ENCODE measurements around the gene CCDC127.
"Not testable (repeated sequence)": the region's sequence is repeated elsewhere in the genome, so short reads cannot be mapped to it uniquely, and the experiment has no call there.

The CCDC127 gene

DNA sequence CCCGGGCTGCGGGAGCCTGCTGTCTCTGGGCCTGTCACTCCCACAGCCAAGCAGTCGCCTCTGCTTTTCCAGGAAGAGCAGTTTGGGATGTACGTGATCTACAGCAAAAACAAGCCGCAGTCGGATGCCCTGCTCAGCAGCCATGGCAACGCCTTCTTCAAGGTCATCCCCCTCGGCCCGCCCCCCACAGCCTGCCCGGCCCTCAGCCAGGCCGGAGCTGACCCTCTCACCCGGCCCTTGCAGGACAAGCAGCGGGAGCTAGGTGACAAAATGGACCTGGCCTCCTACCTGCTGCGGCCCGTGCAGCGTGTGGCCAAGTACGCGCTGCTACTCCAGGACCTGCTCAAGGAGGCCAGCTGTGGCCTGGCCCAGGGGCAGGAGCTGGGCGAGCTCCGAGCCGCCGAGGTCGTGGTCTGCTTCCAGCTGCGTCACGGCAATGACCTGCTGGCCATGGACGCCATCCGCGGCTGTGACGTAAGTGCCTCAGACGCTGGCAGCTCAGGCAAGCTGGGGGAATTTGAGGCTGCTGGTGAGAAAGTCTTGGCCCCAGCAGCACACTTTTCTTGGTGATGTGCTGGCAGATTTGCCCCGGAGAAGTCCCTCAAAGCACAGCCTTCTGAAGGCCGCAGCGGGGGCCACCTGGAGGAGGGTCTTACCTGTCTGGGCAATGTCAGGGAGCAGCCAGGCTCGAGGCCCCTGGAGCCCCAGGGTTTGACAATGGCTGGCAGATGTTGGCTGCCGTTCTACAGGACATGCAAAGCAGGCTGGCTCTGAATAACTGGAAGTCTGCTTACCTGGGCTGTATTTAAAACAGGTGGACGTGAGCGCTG is 46.8 kb downstream of the CCDC127 start:
- DNase-seq: no peak

DNA sequence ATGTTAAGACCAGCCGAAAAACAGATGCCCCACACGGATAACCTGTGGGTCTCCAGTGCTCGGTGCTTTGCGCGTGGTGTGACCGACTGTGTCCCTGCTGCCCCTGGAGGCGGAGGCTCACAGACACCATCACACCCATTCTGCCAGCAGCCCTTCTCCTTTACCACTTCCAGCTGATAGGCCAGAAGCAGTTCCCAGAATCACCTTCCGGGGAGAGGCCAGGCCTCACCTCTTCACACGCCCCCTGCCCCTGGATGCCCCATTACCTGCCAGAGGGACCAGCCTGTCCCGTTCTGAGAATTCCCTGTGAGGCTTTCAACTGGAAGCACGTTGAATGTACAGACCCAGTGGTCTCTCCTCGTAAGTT is 48.2 kb downstream of the CCDC127 start:
- no peak for DNase-seq

DNA sequence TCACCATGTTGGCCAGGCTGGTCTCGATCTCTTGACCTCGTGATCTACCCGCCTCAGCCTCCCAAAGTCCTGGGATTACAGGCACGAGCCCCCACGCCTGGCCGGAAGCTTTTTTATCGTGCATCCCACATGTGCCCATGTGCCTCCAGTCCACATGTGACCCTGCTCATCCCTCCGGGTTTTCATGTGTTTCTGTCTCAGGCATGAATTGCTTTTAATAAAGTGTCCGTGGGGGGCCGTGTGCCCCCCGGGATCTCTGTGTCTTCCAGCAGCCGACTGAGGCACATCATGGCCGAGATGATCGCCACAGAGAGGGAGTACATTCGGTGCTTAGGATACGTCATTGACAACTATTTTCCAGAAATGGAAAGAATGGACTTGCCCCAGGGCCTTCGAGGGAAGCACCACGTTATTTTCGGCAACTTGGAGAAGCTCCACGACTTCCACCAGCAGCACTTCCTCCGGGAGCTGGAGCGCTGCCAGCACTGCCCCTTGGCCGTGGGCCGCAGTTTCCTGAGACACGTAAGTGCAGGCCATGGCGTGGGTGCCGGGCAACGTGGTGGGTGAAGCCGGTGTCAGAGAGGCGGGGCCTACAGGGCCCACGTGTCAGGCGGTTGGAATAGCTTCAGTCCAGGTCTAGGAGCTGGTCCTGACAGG is 48.8 kb downstream of the CCDC127 start:
- no peak for DNase-seq

DNA sequence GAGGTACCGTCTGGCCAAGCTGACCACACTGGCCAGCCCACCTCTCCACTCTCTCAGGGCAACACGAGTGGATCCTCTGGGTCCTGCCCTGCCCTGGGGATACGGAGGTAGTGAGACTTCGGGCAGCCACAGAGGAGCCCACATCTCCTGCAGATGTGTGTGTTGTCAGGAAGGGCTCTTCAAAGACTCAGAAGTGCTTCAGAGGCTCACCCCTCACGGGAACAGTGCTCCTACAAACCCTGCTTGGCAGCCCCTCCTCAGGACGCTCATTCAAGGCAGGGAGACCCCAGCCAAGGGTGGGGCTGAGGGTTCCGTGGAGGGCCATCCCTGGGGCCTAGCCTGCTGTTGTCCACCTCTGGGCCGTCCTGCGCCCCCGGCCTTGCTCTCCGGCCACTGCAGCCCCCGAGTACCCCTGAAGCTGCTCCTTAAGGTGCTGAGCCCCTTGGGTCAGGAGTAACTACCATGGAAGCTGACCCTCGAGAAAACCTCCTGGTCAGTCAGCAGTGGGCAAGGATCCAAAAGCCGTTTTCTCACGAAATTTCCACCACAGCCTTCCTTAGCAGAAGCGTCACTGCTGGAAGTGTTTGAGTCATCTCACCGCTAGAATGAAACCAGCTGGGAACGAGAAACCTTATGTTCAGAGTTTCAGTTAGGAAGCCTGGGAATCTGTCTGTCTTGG is 49.8 kb downstream of the CCDC127 start:
- DNase-seq: no peak

DNA sequence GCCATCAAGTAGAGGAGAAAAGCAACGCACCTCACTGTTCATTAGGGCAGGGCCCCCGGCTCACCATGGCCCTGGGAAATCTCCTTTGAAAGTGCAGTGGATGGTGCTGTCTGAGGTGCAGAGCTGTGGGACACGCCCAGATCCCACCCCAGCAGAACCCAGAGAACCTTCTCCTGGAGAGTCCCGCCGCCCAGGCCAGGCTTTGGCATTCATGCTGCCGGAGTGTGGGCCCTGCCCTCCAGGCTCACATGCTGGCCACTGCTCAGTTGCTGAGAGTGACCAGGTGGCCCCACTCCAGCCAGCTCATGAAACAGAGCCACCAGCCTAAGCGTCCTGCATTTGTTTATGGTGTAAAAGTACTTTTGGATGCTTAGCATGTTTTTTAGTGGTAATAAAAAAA is 50.4 kb downstream of the CCDC127 start:
- no peak for DNase-seq

DNA sequence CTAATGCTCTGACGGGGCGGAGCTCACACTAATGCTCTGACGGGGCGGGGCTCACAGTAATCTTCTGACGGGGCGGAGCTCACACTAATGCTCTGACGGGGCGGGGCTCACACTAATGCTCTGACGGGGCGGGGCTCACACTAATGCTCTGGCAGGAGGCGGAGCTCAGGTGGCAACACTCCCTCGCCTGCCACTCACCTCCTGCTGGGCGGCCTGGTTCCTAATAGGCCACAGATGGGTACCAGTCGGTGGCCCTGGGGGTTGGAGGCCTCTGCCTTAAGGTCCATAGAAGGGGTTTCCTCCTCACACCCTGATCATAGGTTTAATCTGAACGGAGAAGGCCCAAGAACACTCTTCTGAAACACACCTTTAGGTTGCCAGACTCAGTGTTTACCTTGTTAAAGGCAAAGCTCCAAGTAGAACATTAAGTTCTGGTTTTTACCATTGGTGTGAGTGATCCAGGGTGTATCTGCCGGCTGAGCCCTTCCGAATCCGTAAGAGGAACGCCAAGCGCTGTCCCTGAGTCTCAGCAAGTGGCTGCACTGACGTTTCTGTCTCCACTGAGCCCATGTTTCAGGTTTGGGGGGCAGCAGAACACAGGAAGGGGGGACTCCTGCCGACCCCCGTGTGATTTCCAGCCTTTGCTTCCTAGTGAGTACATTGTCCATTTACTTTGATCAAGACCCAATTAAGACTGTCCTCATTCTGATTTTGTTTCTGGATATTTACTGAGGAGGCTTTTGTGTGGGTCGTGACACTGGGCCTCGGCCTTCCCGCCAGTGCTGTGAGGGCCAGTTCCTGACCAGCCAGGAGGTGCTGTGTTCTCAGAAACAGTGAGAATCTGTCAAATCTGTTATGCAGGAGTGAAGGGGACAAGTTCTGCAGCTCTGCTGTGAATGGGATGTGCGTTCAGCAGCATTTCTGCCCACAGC is 51.2 kb downstream of the CCDC127 start:
- no peak for DNase-seq

DNA sequence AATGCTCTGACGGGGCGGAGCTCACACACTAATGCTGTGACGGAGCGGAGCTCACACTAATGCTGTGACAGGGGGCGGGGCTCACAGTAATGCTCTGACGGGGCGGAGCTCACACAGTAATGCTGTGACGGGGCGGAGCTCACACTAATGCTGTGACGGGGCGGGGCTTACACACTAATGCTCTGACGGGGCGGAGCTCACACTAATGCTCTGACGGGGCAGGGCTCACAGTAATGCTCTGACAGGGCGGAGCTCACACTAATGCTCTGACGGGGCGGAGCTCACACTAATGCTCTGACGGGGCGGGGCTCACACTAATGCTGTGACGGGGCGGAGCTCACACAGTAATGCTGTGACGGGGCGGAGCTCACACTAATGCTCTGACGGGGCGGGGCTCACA is 53.2 kb downstream of the CCDC127 start:
- not testable (repeated sequence) for DNase-seq

DNA sequence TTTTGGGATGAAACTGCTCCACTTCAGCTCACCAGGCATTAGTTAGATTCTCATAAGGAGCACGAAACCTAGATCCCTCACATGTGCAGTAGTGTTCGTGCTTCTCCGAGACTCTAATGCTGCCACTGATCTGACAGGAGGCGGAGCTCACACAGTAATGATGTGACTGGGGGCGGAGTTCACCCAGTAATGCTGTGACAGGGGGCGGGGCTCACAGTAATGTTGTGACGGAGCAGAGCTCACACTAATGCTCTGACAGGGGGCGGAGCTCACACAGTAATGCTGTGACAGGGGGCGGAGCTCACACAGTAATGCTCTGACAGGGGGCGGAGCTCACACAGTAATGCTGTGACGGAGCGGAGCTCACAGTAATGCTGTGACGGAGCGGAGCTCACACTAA is 53.7 kb downstream of the CCDC127 start:
- no peak for DNase-seq

DNA sequence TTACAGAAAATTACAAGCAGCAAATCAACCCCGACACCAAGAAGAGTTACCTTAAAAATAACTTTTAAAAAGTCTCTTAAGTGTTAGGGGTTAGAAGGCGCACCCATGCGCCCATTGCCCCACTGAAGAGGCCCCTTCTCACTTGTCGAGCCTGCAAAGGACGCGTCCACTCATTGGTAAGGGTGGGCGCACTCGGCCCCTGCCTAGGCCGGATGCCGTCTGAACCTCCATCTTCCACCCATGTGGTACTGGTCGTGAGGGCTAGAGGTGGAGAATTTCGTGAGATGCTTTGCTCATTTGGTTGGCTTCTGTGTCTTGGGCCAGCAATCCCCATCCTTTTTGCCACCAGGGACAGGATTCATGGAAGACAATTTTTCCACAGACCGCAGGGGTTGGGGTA is 54.1 kb downstream of the CCDC127 start:
- DNase-seq: no peak

DNA sequence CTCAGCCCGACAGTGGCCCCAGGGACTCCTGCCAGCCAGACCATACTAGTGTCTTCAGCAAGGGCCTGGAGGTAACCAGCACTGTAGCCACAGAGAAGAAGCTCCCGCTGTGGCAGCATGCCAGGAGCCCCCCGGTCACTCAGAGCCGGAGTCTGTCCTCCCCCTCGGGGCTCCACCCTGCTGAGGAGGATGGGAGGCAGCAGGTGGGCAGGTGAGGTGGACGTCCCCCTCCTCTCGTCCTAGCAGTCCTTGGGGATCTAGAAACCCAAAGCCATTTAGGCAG is 54.7 kb downstream of the CCDC127 start:
- DNase-seq: no peak

DNA sequence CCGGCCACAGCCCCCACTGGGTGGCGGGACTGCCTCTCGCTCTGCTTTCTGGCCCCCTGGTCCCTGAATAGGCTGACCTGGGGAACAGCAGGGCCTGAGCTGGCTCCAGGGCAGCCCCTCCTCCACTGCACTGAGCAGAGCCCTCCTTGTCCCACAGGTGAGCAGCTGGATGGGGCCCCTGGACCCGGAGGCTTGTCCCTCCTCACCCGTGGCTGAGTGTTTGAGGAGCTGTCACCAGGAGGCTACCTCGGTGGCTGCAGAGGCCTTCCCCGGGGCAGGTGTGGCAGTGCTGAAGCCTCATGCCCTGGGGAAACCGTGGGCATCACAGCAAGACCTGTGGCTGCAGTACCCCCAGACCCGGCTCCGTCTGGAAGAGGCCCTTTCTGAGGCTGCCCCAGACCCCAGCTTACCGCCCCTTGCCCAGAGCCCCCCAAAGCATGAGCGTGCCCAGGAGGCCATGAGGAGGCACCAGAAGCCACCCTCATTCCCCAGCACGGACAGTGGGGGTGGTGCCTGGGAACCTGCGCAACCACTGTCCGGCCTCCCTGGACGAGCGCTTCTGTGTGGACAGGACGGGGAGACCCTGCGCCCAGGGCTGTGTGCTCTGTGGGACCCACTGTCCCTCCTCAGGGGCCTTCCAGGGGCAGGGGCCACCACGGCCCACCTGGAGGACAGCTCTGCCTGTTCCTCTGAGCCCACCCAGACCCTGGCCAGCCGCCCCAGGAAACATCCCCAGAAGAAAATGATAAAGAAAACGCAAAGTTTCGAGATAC is 55.2 kb downstream of the CCDC127 start:
- DNase-seq: no peak

DNA sequence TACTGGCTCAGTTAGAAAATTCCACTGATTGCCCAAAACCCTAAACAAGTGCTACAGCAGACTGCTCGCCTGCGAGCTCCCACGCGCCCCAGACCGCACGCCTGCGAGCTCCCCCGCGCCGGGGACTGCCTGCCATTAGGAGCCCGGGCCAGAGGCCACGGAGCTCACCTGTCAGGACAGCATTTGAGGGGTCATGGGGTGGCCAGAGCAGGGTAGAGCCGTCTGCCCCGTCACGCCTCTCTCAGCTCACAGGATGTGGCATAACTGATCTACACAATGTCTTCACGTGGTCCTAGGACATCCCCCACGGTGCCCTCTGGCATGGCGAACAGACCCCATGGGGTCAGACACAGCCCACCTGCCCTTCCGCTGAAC is 55.8 kb downstream of the CCDC127 start:
- DNase-seq: no peak

DNA sequence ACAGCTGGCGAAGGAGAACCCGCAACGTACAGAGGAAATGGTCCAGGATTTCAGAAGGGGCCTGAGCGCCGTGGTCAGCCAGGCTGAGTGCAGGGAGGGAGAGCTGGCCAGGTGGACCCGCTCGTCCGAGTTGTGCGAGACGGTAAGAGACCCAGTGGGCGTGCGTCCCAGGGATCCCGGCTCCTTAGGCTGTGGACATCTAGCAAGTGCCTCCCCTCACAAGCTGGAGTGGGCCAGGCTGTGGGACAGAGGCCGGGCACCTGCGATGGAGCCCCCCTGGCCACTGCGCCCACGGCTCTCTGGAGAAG is 56.2 kb downstream of the CCDC127 start:
- no peak for DNase-seq

DNA sequence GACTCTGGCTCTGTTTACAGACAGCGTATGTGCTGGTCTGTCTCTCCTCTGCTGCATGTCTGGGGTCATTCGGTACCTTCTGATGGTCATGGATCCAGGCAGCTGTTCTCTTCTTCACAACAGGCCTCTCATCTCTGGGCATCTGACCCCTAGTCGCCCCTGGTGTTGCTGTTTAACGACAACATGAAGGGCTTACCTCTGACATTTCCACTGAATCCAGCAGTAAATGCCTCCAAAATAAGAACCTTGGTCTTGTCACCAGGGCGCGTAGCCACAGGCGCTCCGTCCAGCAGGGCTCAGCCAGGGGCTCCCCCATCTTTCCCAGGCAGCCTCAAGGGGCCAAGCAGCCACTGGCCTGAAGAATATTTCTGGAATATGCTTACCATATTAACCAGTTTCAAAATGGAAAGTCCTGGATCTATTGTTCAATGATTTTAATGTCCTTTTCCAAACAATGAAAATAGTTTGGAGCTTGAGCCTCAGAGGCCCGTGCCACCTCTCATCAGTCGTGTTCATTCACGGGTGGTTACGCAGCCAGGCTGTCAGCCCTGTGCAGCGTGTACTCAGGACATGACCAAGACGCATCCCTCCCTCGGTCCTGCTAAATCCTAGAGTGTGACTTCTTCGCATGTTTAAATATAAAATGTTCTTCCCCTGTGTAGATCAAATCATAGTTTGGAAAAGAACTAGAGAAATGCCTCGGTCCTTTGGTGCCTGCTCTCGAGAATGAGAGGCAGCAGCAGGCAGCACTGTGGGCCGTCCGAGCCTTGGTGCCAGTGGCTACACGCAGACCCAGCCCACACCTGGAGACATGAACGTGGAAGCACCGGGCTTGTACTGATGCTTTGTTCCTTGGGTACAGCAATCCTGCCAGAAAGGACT is 56.8 kb downstream of the CCDC127 start:
- DNase-seq: no peak

DNA sequence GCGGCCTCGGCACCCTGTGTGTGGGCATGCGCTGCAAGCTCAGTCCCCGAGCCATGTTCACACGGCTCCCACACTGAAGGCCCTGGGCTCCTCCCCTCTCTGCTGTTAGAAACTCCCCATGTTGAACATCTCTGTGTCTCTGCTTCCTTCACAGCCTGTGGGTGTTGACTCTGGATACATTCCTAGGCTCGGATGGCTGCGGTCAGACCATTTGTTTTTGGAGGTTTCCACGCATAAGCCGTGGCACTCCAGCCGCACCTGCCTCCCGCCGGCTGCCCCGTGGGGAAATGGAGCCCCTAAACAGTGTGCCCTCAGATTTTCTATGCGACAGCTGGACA is 57.8 kb downstream of the CCDC127 start:
- DNase-seq: no peak

DNA sequence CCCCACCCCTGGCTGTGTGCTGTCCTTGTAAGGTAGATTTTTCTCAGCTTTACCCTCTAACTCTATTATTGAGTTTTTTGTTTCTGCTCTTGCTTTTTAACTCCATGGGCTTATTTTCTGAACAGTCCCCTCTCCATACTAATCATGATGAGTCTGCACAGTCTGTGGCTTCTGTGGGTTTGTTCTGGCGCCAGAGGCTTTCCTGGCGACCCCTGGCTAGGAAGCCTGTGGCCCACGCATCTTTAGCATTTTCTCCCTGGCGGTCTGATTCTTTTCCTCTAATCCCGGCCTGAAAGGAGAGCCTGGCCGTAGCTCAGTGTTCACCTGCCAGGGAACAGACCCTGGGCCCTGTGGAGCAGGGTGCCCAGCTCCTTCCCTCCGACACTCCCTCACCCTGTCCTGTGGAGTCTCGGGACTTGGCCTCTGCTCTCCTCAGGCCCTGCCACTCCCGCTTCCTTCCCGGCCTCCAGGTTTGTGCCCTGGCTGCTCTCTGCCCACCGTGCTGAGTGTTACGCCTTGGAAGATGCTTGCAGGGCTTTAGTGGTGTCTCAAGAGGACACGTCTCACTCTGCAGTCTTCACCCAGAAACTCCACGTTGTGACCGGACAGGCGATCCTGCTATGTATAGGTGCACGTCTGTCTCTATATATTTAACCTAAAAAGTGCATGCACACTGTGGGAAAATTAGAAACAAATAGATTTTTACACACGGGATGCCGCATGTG is 58.3 kb downstream of the CCDC127 start:
- no peak for DNase-seq

DNA sequence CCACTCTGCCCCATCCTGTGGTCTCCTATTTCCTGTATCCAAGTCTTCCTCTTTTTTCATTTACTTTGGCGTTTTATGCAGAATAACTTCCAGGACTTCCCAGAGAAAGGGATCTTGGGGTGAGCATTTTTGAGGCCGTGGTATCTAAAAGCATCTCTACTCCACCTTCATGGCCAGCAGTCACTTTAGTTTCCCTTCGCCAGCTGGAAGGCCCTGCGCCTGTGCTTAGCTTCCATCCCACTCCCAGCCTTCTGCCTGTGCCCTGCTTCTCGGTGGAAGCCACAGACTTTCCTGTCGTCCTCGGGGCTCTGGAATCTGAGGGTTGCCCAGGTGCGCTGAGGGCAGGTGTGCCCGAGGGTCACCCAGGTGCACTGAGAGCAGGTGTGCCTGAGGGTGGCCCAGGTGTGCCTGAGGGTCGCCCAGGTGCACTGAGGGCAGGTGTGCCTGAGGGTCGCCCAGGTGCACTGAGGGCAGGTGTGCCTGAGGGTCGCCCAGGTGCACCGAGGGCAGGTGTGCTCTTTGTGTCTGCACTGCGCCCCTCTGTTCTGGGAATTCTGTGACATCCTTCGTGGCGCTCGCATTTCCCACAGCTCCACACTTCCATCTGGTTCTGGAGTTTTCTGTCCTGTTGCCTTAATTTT is 59.0 kb downstream of the CCDC127 start:
- no peak for DNase-seq

DNA sequence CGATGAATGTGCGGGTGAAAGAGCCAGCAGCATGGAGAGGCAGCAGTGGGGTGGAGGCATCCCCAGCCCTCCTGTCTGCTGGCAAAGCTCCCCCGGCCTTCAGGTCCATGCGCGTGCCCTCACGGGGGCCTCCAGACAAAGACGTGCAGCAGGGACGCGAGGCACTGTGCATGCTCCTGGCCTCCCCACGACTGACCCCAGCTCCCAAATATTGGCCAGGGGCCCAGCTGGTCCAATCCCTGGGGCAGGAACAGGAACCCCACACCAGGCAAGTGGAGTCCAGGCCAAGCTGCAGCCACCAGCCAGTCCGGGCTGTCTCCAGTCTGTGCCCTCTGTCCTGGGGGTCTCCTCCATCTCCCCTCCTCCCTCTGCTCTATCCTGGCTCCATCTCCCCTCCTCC is 60.2 kb downstream of the CCDC127 start:
- DNase-seq: no peak

DNA sequence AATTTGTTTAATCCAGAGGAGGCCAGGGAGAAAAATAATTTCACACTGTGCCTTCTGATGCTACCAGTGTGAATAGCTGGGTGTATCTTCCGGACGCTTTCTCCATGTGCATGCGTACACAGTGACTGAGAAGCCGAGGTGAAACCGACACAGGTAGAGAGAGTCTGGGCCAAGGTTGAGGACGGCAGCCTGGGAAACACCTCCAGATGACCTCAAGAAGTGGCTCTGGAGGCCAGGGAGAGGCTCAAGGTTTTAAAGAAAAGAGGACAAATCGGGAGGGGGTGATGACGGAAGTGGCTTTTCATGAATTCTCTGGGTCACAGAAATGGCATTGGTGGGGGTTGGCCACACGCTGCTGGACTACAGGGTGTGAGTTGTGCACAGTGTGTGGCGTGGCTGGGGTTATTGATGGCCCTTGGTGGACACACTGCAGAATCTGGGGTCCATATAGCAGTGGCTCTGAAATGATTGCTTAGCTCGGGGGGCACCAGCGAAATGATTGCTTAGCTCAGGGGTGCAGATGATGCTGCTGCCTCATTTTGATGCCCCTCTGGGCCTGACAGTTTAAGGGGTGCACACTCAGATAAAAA is 60.7 kb downstream of the CCDC127 start:
- DNase-seq: no peak

DNA sequence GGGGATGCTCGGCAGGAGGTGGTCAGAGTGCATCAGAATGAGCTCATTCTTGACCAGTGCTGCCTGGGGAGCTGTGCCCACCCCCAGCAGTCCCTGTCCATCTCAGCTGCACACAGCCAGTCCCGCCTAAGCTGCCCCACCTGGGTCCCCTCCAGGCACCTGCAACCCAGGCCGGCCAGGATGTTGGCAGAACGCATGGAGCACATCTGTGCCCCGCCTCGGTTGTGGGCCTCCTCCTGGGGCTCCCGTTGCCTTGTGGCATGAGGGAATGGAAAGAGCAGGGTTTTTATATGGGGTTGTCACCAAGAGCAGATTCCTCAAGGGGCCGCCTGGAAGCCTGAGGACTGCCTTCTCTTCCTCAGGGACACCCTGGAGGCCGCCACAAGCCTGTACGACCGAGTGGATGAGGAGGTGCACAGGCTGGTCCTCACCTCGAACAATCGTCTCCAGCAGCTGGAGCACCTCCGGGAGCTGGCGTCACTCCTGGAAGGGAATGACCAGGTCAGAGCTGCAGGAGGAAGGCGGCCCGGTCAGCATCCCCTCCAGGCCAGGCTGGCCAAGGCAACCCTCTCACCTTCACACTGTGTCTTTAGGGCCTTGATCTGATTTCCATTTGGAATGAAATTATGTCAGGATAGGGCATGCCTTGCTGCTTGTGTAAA is 61.4 kb downstream of the CCDC127 start:
- no peak for DNase-seq
